Gastrocnemius medialis (tissue), 4 donors: ENCODE measurements around the gene RXFP4.

Experiments used
- POLR2A ChIP-seq, 2 donors: fragments of 450-650 bp; IDR thresholded peaks; one replicate each; pipeline ENCODE4 v1.6.1; 2017; ENCODE audit warnings: antibody characterized with exemption in 2 of 2, mild to moderate bottlenecking in 2 of 2, moderate library complexity in 2 of 2
- TF ChIP-seq, protein P1 (sequence below), 5 experiments: fragments of 450-650 bp in 3 of 5; fragments of 200-600 bp in 2 of 5; sonication (generic) in 2 of 5; IDR thresholded peaks in 4 of 5; conservative IDR thresholded peaks in 1 of 5; 1 replicate in 4 of 5; 2 replicates in 1 of 5; pipeline ENCODE4 v1.5.1; 2016 to 2019; ENCODE audit warnings: antibody characterized with exemption in 5 of 5, mild to moderate bottlenecking in 3 of 5, moderate library complexity in 3 of 5

DNA sequence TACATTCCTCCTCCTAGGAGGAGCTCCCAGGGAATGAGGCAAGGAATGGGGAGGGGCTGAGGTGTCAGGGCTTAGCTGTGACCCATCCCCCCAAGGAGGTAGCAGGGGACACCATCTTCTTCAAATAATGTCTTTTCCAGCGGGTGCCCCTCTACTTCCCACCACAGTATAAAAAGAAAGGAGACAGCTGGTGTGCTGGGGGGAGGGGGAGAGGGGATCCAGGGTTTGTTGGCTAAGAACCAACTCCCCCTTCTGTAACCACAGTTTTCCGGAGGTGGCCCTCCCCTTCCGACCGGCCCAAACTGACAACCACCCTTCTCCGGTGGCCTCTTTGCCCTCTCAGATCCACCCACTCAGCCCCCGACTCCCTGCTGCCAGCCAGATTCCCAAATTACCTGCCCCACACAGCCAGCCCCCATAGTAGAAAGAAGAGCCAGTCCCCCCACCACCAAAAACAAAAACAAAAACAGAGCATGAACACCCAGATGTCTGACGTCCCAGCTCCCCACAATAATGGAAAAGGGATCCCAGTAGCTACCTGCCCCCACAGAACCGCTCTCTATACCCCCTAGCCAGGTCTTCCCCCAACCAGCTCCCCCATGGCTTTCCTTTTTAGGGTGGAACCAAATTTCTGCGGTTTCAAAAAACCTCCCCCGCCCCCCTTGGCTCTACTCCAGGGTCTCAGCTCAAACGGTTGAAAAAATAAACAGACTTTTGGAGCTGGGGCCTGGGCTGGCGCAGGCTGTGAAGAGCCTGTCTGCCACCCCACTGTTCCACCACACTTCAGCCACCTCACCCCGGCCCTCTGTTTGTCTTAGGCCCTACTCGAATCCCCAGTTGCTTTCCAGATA, 34.8 kb downstream of the RXFP4 start:
- TF ChIP-seq, protein P1, sequence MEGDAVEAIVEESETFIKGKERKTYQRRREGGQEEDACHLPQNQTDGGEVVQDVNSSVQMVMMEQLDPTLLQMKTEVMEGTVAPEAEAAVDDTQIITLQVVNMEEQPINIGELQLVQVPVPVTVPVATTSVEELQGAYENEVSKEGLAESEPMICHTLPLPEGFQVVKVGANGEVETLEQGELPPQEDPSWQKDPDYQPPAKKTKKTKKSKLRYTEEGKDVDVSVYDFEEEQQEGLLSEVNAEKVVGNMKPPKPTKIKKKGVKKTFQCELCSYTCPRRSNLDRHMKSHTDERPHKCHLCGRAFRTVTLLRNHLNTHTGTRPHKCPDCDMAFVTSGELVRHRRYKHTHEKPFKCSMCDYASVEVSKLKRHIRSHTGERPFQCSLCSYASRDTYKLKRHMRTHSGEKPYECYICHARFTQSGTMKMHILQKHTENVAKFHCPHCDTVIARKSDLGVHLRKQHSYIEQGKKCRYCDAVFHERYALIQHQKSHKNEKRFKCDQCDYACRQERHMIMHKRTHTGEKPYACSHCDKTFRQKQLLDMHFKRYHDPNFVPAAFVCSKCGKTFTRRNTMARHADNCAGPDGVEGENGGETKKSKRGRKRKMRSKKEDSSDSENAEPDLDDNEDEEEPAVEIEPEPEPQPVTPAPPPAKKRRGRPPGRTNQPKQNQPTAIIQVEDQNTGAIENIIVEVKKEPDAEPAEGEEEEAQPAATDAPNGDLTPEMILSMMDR (IDR thresholded peaks at IDR 0.05 in 4 of 5, conservative IDR thresholded peaks at IDR 0.05 in 1 of 5) = no peak
- TF ChIP-seq POLR2A (IDR thresholded peaks at IDR 0.05) = peak in 1 of 2 donors; percentile 29
